ENCODE data around the gene MSRB1. TPM values are rescaled to one million over a fixed set of nuclear protein-coding genes. Genes with fewer than 3 reads are reported as not detected.

Gene MSRB1
- polyA plus RNA-seq, 2 of the 4 experiments (the other 2 are of a cell fraction), result 27.7 to 37.5 TPM

- Histone ChIP-seq H3K27ac (no peak overlapping the region), H3K4me2 (no peak overlapping the region), H3K9me3 (no peaks in the 10 kb centered on the region), H3K4me1 (peaks cover 11% of the 10 kb centered on the region; the same call in 2 of the 3 replicates), H3K4me3 (no peak overlapping the region)
- ATAC-seq (no peak), DNase-seq (ENCODE audit: low read depth in 1 of 2, low spot score in 1 of 2) (no peak), FAIRE-seq (no peak)
- ChIA-PET POLR2A (interaction anchor here (5.1 kb wide), 1 partner anchor 11 kb away, joined by 17 read pairs; the partner anchor contains the start of gene RPS2), CTCF (interaction anchor here (1.8 kb wide), 1 partner anchor 28 kb away, joined by 6 read pairs; no protein-coding TSS in a partner anchor)
- TF ChIP-seq CBX8 (IDR thresholded peaks at IDR 0.05) (no peak), CHD4 (IDR thresholded peaks at IDR 0.05; ENCODE audit: borderline replicate concordance) (no peak), KDM1A (IDR thresholded peaks at IDR 0.05; ENCODE audit: low read depth) (no peak), MAFK (IDR thresholded peaks at IDR 0.05; ENCODE audit: partially characterized antibody) (no peak), FOXS1 (CRISPR knock-in tag; IDR thresholded peaks at IDR 0.05) (no peak), NR3C1 (IDR thresholded peaks at IDR 0.05) (no peak), ZNF302 (CRISPR knock-in tag; IDR thresholded peaks at IDR 0.05) (no peak), EHF (CRISPR knock-in tag; IDR thresholded peaks at IDR 0.05) (no peak), MYC (IDR thresholded peaks at IDR 0.05; ENCODE audit: borderline replicate concordance, low read length) (no peak), HEYL (CRISPR knock-in tag; IDR thresholded peaks at IDR 0.05) (no peak), PHF8 (IDR thresholded peaks at IDR 0.05; ENCODE audit: borderline replicate concordance, low read depth) (no peak), ESRRA (IDR thresholded peaks at IDR 0.05; ENCODE audit: borderline replicate concordance, low read length) (no peak), JUN (IDR thresholded peaks at IDR 0.05) (no peak), CEBPB (IDR thresholded peaks at IDR 0.05) (no peak), RNF2 (IDR thresholded peaks at IDR 0.05; ENCODE audit: borderline replicate concordance, low read depth) (no peak), CBX2 (IDR thresholded peaks at IDR 0.05; ENCODE audit: borderline replicate concordance, low read depth) (no peak), ZFP36 (IDR thresholded peaks at IDR 0.05; ENCODE audit: borderline replicate concordance, partially characterized antibody) (no peak)
- TF ChIP-seq, protein P1, sequence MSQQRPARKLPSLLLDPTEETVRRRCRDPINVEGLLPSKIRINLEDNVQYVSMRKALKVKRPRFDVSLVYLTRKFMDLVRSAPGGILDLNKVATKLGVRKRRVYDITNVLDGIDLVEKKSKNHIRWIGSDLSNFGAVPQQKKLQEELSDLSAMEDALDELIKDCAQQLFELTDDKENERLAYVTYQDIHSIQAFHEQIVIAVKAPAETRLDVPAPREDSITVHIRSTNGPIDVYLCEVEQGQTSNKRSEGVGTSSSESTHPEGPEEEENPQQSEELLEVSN (IDR thresholded peaks at IDR 0.05; ENCODE audit: borderline replicate concordance, low read depth), result no peak
- 96% methylated on average over 7 of the region's 8 CpGs for WGBS (ENCODE audit: missing lambda C conversion rate)
Measured at GRCh38 chr16:1976216-1976520, 33.2 kb upstream of the MSRB1 start.

GRCh38 chr16:1975432-1976215, 32.6 kb upstream of the MSRB1 start:
- ATAC-seq (no peak), DNase-seq (ENCODE audit: low read depth in 1 of 2, low spot score in 1 of 2) (no peak), FAIRE-seq (no peak)
- WGBS (ENCODE audit: missing lambda C conversion rate), result 94% methylated on average over 29 of the region's 33 CpGs
- no peak overlapping the region for H3K4me3 ChIP-seq
- ChIA-PET POLR2A (interaction anchor here (5.1 kb wide), 1 partner anchor 11 kb away, joined by 17 read pairs; the partner anchor contains the start of gene RPS2), CTCF (interaction anchor here (0.8 to 1.8 kb wide), 3 partner anchors 13 to 165 kb away, joined by 3 to 6 read pairs (median 5); no protein-coding TSS in a partner anchor)
- no peaks in the 10 kb centered on the region for H3K9me3 ChIP-seq
- H3K4me2 ChIP-seq, result no peak overlapping the region
- peaks cover 16% of the 10 kb centered on the region for H3K4me1 ChIP-seq
- TF ChIP-seq ESRRA (IDR thresholded peaks at IDR 0.05; ENCODE audit: borderline replicate concordance, low read length) (no peak), MAZ (IDR thresholded peaks at IDR 0.05; ENCODE audit: borderline replicate concordance, low read depth, low read length) (no peak), KDM5A (IDR thresholded peaks at IDR 0.05) (no peak), GATA3 (IDR thresholded peaks at IDR 0.05; ENCODE audit: borderline replicate concordance) (no peak), NR3C1 (IDR thresholded peaks at IDR 0.05) (no peak), NPAS2 (CRISPR knock-in tag; IDR thresholded peaks at IDR 0.05; ENCODE audit: borderline replicate concordance) (no peak), POLR2A (IDR thresholded peaks at IDR 0.05; ENCODE audit: low read length) (no peak), EHF (CRISPR knock-in tag; IDR thresholded peaks at IDR 0.05) (no peak), EP300 (IDR thresholded peaks at IDR 0.05) (no peak), ZC3H11A (IDR thresholded peaks at IDR 0.05) (no peak), HMGXB4 (CRISPR knock-in tag; IDR thresholded peaks at IDR 0.05; ENCODE audit: borderline replicate concordance) (no peak), HES2 (IDR thresholded peaks at IDR 0.05) (no peak)
- TF ChIP-seq, protein P2, sequence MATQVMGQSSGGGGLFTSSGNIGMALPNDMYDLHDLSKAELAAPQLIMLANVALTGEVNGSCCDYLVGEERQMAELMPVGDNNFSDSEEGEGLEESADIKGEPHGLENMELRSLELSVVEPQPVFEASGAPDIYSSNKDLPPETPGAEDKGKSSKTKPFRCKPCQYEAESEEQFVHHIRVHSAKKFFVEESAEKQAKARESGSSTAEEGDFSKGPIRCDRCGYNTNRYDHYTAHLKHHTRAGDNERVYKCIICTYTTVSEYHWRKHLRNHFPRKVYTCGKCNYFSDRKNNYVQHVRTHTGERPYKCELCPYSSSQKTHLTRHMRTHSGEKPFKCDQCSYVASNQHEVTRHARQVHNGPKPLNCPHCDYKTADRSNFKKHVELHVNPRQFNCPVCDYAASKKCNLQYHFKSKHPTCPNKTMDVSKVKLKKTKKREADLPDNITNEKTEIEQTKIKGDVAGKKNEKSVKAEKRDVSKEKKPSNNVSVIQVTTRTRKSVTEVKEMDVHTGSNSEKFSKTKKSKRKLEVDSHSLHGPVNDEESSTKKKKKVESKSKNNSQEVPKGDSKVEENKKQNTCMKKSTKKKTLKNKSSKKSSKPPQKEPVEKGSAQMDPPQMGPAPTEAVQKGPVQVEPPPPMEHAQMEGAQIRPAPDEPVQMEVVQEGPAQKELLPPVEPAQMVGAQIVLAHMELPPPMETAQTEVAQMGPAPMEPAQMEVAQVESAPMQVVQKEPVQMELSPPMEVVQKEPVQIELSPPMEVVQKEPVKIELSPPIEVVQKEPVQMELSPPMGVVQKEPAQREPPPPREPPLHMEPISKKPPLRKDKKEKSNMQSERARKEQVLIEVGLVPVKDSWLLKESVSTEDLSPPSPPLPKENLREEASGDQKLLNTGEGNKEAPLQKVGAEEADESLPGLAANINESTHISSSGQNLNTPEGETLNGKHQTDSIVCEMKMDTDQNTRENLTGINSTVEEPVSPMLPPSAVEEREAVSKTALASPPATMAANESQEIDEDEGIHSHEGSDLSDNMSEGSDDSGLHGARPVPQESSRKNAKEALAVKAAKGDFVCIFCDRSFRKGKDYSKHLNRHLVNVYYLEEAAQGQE (IDR thresholded peaks at IDR 0.05), result no peak
- TF ChIP-seq, protein P3, sequence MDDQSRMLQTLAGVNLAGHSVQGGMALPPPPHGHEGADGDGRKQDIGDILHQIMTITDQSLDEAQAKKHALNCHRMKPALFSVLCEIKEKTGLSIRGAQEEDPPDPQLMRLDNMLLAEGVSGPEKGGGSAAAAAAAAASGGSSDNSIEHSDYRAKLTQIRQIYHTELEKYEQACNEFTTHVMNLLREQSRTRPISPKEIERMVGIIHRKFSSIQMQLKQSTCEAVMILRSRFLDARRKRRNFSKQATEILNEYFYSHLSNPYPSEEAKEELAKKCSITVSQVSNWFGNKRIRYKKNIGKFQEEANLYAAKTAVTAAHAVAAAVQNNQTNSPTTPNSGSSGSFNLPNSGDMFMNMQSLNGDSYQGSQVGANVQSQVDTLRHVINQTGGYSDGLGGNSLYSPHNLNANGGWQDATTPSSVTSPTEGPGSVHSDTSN (IDR thresholded peaks at IDR 0.05), result no peak
- no peak overlapping the region for H3K27ac ChIP-seq

All from A549 (cell line).